Measurements from ENCODE around the gene PDE9A.

GRCh38 chr21:42708107-42708506 lies 54.7 kb downstream of the PDE9A start:
- no peak for TF ChIP-seq CTCF (conservative IDR thresholded peaks at IDR 0.05; ENCODE audit: low read depth, low read length)
- no peak for TF ChIP-seq RFX5 (IDR thresholded peaks at IDR 0.05; ENCODE audit: low read depth, low read length)
- TF ChIP-seq SMC3 (IDR thresholded peaks at IDR 0.05; ENCODE audit: low read depth, low read length), result no peak
- no peak for TF ChIP-seq USF2 (IDR thresholded peaks at IDR 0.05; ENCODE audit: low read depth, low read length)
- TF ChIP-seq ELK1 (IDR thresholded peaks at IDR 0.05; ENCODE audit: borderline replicate concordance, low read depth, low read length), result no peak
- TF ChIP-seq POLR2A (IDR thresholded peaks at IDR 0.05; ENCODE audit: low read depth, low read length), result no peak
- no peak for TF ChIP-seq RAD21 (IDR thresholded peaks at IDR 0.05; ENCODE audit: low read length)
- TF ChIP-seq CHD1 (IDR thresholded peaks at IDR 0.05; ENCODE audit: low read depth, low read length), result no peak
- TF ChIP-seq NFE2L2 (IDR thresholded peaks at IDR 0.05; ENCODE audit: low read depth, low read length), result no peak
- no peak for TF ChIP-seq CEBPB (IDR thresholded peaks at IDR 0.05; ENCODE audit: low read depth, low read length)
- no peak for TF ChIP-seq MXI1 (IDR thresholded peaks at IDR 0.05; ENCODE audit: borderline replicate concordance, low read depth, low read length)
